HepG2 (cell line): ENCODE results near the gene CCDC85C. TPM values are rescaled to one million over a fixed set of nuclear protein-coding genes. Genes with fewer than 3 reads are reported as not detected.
A peak's percentile ranks its signal among the peaks of the same experiment; 100 is the strongest.

Experiments
- AGO1 ChIP-seq: fragments of 200-400 bp; formaldehyde crosslinking; IDR thresholded peaks from 2 replicates; pipeline ENCODE4 v1.6.1; 2017; ENCODE audit warnings: mild to moderate bottlenecking, low read depth, low read length, moderate library complexity; ENCODE audit not compliant: poor library complexity, severe bottlenecking
- CEBPB ChIP-seq: IDR thresholded peaks from 2 replicates; pipeline ENCODE4 v1.6.1; 2011; ENCODE audit warnings: low read depth, low read length, improper control_type of control experiment, borderline replicate concordance
- HNRNPL ChIP-seq: fragments of 200-400 bp; formaldehyde crosslinking; IDR thresholded peaks from 2 replicates; pipeline ENCODE4 v1.6.1; 2017; ENCODE audit warnings: mild to moderate bottlenecking, low read depth, low read length
- PRMT3 ChIP-seq: sonication (generic); formaldehyde crosslinking; IDR thresholded peaks from 2 replicates; pipeline ENCODE4 v1.8.1; 2022; ENCODE audit warnings: low read depth, mild to moderate bottlenecking, moderate library complexity, missing genetic modification reagents, borderline replicate concordance
- TMF1 ChIP-seq: sonication (generic); formaldehyde crosslinking; IDR thresholded peaks from 2 replicates; pipeline ENCODE4 v1.8.1; 2022; ENCODE audit warnings: low read depth, missing genetic modification reagents
- ZNF138 ChIP-seq: sonication (generic); formaldehyde crosslinking; IDR thresholded peaks from 2 replicates; pipeline ENCODE4 v1.5.0; 2020; ENCODE audit warnings: mild to moderate bottlenecking, low read depth, missing genetic modification reagents
- ZNF343 ChIP-seq: sonication (generic); formaldehyde crosslinking; IDR thresholded peaks from 2 replicates; pipeline ENCODE4 v1.4.0; 2020; ENCODE audit warnings: mild to moderate bottlenecking, missing genetic modification reagents
- ZNF468 ChIP-seq: sonication (generic); formaldehyde crosslinking; IDR thresholded peaks from 2 replicates; pipeline ENCODE4 v1.8.0; 2022; ENCODE audit warnings: mild to moderate bottlenecking, moderate library complexity, missing genetic modification reagents
- ZNF546 ChIP-seq: sonication (generic); formaldehyde crosslinking; conservative IDR thresholded peaks from 2 replicates; pipeline ENCODE4 v1.8.1; 2023; ENCODE audit warnings: mild to moderate bottlenecking, missing genetic modification reagents
- ZNF558 ChIP-seq: sonication (generic); formaldehyde crosslinking; IDR thresholded peaks from 2 replicates; pipeline ENCODE4 v1.9.0; 2022; ENCODE audit warnings: mild to moderate bottlenecking, missing genetic modification reagents, borderline replicate concordance
- ZNF577 ChIP-seq: sonication (generic); formaldehyde crosslinking; IDR thresholded peaks from 2 replicates; pipeline ENCODE4 v1.4.0; 2020; ENCODE audit warnings: mild to moderate bottlenecking, low read depth, missing genetic modification reagents, borderline replicate concordance
- ZNF615 ChIP-seq: sonication (generic); formaldehyde crosslinking; IDR thresholded peaks from 2 replicates; pipeline ENCODE4 v1.5.0; 2020; ENCODE audit warnings: mild to moderate bottlenecking, missing genetic modification reagents, borderline replicate concordance
- ZNF619 ChIP-seq: sonication (generic); formaldehyde crosslinking; IDR thresholded peaks from 2 replicates; pipeline ENCODE4 v1.4.0; 2020; ENCODE audit warnings: mild to moderate bottlenecking, missing genetic modification reagents
- ZNF674 ChIP-seq: sonication (generic); formaldehyde crosslinking; IDR thresholded peaks from 2 replicates; pipeline ENCODE4 v1.5.0; 2020; ENCODE audit warnings: low read depth, mild to moderate bottlenecking, missing genetic modification reagents
- polyA plus RNA-seq, 8 experiments: library from polyadenylated mRNA; depleted of rRNA in 3 of 8; stranded (reverse) in 7 of 8; unstranded in 1 of 8; fragments of >200 nt; fragmentation: Illumina TruSeq in 4 of 8; extraction: Trizol in 4 of 8; gene quantifications; 2 replicates each; pipeline versions ENCODE4 v1.2.1 to v1.2.3, GENCODE V29; 2011 to 2016; ENCODE audit warnings: low read depth in 4 of 8, missing spikeins in 1 of 8, mixed read lengths in 1 of 8; ENCODE audit not compliant: insufficient read depth in 1 of 8
- total RNA-seq, 5 experiments: library from RNA; depleted of rRNA; stranded (reverse); fragments of >200 nt; fragmentation: Illumina TruSeq; extraction: Trizol; gene quantifications; 2 replicates each; pipeline ENCODE4 v1.2.3, GENCODE V29; 2016; ENCODE audit warnings: low read depth in 1 of 5

CCDC85C gene
- total and polyA plus RNA-seq, 2 of the 13 experiments (the other 11 are each of a cell fraction or from before 2014, with no cell fraction given): 18.8 to 43.8 TPM

- no peak for TF ChIP-seq ZNF619 (CRISPR knock-in tag)
- no peak for TF ChIP-seq TMF1 (CRISPR knock-in tag)
- TF ChIP-seq ZNF343 (CRISPR knock-in tag): peak; percentile 13; the same call in 1 of the 2 replicates
- no peak for TF ChIP-seq AGO1
- TF ChIP-seq ZNF468 (CRISPR knock-in tag): no peak
- TF ChIP-seq ZNF558: no peak
- TF ChIP-seq ZNF546: no peak
- no peak for TF ChIP-seq ZNF615 (CRISPR knock-in tag)
- no peak for TF ChIP-seq ZNF138 (CRISPR knock-in tag)
- TF ChIP-seq PRMT3 (CRISPR knock-in tag): no peak
- TF ChIP-seq ZNF674: 0 out of 2 replicates have a peak, but pooled peaks have one; percentile 41
- TF ChIP-seq HNRNPL: no peak
- TF ChIP-seq CEBPB: no peak
- no peak for TF ChIP-seq ZNF577 (CRISPR knock-in tag)
These were observed 51.9 kb downstream of the CCDC85C start (continued) for GRCh38 chr14:99552021-99552553.
